Putamen (tissue), 1 donor: ENCODE results near the gene SLC1A5.
"Not testable (repeated sequence)": the region's sequence is repeated elsewhere in the genome, so short reads cannot be mapped to it uniquely, and the experiment has no call there.

Experiments used
- DNase-seq: peaks from one replicate; pipeline ENCODE4 v3.0.0-alpha.2; 2016; ENCODE audit warnings: low spot score

The SLC1A5 gene

DNA sequence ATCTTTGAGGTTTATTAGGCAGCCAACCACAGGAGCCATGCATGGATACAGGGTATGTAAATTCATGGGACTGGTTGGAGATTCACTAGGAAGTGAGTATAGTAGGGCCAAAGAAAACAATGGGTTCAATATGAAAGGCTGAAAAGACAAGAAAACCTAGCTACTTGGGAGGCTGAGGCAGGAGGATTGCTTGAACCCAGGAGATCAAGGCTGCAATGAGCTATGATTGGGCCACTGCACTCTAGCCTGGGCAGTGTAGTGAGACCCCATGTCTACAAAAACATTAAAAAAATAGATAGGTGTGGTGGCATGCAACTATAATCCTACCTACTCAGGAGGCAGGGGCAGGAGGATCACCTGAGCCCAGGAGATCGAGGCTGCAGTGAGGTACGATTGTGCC is 10.3 kb upstream of the SLC1A5 start:
- no peak for DNase-seq

DNA sequence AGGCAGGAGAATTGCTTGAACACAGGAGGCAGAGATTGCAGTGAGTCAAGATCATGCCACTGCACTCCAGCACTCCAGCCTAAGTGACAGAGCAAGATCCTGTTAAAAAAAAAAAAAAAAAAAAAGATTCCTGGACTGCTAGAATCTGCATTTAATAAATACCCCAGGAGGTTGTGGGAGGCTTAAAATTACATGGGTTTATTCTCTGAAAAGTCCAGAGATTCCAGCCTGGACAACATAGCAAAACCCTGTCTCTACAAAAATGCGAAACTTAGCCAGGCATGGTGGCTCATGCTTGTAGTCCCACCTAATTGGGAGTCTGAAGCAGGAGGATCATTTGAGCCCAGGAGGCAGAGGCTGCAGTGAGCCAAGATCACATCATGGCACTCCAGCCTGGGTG is 9.5 kb upstream of the SLC1A5 start:
- no peak for DNase-seq

DNA sequence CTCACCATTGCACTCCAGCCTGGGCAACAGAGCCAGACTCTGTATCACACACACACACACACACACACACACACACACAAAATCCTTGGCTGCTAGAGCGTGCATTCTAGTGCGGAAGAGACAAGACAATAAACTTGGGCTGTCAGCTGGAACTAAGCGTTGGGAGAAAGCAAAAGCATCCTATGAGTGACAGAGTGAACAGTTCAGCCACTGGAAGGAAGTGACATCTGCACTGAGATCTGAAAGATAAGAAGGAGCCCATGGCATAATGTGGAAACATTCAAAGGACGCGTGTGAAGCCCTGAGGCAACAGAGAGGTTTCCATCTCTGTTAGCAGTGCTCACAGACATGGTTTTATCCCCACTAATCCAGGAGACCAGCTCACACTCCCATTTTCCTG is 3.5 kb upstream of the SLC1A5 start:
- no peak for DNase-seq

DNA sequence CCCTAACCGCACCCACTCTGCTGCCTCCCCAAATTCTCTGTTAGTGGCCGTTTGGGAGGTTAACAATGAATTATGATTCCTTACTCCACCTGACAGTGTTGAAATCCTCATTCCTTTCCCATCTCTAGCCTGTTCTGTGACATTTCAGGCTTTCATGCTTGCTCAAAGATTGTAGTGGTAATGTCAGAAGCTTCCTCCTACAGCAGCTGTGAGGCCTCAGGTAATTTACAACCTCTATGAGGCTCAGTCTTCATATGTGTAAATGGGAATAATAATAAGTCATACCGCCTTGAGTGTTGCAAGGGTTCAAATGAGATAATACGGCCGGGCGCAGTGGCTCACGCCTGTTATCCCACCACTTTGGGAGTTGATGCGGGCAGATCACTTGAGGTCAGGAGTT is 977 bp upstream of the SLC1A5 start:
- DNase-seq, result no peak

DNA sequence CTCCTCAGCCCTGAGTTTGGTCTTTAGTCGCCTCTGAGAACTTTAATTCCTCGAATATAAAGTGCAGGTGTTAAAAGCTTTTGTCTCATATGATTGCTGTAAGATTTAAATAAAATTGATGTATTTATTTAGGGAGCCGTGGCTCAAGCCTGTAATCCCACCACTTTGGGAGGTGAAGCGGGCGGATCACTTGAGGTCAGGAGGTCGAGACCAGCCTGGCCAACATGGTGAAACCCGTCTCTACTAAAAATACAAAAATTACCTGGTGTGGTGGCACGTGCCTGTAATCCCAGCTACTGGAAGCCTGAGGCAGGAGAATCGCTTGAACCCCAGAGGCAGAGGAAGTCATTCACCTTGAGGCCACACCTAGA is 559 bp upstream of the SLC1A5 start:
- DNase-seq, result no peak

DNA sequence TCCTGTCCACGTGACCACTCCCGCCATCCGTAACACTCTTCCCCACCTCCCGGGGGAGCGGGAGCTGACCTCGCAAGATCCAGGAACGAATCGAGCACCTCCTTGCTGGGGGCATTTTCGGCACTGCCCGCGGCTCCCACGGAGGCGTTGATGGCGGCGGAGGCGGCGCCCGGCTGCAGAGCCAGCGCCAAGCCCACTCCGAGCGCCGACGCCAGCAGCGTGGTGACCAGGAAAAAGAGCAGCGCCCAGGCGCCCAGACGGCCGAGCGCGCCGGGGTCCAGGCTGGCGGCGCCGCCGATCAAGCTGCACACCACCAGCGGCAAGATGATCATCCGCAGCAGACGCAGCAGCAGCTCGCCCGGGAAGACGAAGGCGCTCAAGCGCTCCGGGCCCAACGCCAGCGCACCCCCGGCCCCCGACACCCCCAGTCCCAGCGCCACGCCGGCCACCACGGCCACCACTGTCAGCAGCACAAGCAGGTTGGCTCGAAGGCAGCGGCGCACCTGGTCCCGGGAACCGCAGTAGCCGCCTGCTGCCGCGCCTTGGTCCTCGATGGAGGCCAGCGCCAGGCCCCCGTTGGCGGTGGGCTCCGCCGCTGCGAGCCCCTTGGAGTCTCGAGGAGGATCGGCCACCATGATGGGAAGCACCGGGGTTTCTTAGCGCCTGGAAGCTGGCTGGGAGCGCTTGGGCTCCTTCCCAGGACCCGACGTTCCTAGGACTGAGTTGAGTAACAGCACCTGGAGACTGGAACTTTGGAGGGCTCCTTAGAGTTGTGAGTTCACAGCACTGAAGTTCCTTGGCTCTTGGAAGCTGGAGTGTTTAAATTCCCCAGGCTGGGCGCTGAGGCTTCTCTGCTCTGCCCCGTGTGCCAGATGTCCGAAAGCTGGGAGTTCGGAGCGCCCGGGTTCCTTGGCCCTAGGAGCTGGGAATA is 798 bp downstream of the SLC1A5 start:
- no peak for DNase-seq

DNA sequence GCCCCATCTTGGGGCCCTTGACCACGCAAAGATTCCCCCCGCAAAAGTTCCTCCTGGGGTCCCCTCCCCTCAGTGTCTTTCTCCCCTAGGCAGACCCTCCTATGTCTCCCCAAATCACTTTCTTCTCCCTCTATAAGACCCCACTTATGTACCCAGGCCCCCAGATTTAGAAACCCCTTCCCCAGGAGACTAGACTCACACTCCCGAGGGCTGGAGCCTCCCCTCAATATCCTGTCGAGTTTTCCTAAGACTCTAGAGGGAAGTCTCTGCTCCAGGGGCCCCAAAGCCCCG is 1.4 kb downstream of the SLC1A5 start:
- no peak for DNase-seq

DNA sequence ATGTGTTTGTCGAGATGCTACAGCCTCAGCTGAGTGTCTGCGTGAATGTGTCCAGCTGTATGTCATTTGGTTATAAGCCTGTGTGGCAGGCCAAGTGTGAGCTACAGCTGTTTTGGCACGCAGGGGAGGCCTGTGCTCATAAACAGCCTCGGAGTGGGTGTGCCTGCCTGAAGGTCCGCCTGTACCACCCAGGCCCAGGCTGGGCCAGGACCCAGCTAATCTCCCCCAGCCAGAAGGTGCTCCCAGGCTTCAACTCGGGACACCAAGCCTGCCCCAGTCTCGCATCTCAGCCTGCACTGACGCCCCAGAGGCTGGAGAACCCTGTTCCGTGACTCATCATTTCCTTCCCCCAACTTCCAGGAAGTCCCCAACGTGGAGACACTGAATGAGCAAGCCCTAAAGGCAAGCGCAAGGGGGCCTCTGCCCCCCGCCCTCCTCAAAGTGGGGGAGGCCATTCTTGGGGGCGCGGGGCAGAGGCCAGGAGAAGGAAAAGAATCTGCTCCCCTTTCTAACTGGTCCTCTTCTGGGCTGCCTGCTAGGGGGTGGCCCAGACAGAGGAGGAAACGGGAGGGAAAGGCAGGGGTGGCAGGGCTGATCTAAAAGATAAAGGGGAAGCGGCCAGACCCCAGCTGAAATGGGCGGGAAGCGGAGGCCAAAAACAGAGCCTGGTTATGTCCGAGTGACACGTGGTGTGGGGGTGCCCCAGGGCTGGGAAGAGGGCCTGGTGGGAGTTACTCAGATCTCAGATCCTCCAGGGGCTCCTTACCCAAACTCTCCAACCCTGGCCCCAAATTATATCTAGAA is 2.0 kb downstream of the SLC1A5 start:
- no peak for DNase-seq

DNA sequence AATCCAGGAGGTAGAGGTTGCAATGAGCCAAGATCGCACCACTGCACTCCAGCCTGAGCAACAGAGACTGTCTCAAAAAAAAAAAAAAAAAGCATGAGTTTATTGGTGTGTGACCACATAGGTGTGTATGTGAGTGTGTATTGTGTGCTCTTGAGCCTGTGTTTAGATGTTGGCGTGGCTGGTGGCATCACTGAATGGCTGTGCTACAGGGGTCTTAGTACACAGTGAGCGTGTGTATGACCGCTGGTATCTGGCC is 2.5 kb downstream of the SLC1A5 start:
- no peak for DNase-seq

DNA sequence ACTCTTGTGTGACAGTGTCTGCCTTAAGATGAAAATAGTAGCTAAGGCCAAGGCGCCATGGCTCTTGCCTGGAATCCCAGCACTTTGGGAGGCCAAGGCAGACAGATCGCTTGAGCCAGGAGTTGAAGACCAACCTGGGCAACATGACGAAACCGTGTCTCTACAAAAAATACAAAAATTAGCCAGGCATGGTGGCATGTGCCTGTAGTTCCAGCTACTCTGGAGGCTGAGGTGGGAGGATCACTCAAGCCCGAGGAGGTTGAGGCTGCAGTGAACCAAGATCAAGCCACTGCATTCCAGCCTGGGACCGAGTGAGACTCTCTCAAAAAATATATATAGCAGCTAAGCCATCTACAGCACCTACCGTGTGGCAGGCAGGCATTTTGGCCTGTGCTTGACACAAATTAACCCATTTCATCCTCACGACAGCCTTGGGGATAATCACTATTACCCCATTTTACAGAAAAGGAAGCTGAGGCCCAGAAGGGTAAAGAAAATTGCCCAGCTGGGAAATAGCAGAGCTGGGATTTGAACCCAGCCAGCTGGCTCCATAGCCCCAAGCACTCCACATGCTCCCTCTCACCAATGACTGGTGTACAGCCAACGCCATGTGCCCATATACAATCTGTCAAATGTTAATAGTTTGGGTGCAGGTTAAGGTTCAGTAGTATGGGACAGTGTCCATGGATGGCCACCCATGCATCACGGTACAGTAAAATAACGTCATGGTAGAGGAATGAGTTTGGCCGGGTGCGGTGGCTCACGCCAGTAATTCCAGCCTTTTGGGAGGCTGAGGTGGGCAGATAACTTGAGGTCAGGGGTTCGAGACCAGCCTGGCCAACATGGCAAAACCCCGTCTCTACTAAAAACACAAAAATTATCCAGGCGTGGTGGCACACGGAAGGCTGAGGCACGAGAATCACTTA is 3.1 kb downstream of the SLC1A5 start:
- no peak for DNase-seq

DNA sequence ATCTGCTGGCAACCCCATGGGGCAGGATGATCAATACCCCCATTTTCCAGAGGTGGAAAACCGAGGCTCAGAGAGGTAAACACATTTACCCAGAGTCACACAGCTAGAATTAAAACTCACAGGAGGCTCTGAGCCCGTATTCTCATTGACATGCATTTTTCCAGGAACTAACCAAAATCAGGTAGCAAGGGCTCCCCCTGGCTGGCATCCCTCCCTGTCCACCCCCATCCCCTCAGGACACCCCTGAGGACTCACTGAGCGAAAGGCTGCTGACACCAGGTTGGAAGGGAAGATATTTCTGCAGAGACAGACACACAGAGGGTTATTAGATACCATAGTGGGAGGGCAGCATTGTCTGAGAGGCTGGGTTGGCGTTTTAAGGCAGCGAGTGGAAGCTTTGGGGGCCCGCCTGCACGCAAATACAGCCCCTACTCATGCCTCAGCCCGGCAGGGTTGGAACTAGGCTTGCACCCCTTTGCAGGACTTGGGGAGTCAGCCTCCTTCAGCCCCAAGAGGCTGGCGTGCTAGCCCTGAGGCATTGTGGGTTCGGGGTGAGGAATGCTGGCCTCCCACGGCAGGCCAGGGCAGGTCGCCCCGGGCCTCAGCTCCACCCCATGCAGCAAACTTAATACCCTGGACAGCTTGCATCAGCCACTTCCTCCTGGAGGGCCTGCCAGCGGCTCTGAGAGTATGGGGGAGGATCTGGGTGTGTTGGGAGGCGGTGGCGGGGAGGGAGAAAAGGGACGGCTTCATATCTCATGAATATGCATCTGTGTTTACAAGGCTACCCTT is 3.9 kb downstream of the SLC1A5 start:
- DNase-seq, result no peak

DNA sequence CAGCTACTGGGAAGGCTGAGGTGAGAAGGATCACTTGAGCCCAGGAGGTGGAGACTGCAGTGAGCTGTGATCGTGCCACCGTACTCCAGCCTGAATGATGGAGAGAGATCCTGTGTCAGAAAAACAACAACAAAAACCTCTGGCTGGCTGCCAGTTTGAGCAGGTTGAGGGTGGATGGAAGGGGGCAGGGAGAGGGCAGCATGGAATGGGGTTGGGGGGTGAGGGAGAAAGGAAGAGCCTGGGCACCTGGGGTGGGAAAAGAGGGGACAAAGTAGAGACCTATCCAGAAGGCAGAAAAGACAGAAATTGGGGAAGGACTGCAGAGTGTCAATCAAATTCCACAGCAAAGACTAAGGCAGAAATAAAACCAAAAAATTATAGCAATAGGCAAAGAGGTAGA is 4.7 kb downstream of the SLC1A5 start:
- no peak for DNase-seq

DNA sequence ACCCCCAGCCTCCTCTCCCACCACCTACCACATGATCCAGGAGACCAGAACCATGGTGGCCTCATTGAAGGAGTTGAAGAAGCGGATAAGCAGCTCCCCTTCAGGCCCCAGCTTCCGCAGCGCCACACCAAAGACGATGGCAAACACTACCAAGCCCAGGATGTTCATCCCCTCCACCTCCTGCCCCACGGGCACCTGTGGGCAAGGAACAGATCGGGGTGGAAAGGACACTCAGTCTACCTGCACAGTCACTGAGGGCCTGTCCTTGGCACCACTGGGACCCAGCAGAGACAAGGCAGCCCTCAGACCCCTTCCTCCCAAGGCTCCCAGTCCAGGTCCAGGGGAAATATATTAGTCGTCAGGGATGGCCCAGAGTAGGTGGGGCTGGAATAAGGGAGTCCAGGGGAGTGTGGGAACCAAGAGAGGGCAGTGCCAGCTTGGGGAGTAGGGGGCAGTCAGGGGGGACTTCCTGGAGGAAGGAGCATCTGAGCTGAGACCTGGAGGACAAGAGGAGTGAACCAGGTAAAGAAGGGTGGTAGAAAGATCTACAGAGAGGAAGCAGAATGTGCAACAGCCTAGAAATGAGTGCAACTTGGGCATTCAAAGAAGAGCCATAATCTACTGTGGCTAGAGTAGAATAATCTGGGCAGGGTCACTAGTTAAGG is 5.9 kb downstream of the SLC1A5 start:
- DNase-seq, result no peak

DNA sequence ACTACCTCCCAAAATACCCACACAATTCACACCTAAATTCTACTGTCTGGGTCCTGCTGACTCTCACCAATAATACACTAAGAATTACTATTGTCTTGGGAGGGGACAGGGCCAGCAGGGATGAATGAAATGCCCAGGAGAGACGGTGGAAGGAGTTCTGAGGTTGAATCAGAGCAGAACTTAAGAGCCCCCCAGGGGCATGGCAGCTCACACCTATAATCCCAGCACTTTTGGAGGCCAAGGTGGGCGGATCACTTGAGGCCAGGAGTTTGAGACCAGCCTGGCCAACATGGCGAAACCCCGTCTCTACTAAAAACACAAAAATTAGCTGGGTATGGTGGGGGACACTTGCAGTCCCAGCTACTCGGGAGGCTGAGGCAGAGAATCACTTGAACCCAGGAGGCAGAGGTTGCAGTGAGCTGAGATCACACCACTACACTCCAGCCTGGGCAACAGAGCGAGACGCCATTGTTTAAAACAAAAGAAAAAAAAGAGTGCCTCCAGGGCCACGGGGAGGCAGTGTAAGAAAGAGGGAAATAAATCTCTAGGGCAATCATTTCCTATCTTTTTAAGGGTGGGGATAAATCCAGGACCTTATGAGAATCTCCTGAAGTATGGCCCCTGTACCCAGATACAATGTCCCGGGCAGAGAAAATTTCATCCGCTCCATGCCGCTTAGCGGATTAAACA is 10.3 kb downstream of the SLC1A5 start:
- DNase-seq, result not testable (repeated sequence)

DNA sequence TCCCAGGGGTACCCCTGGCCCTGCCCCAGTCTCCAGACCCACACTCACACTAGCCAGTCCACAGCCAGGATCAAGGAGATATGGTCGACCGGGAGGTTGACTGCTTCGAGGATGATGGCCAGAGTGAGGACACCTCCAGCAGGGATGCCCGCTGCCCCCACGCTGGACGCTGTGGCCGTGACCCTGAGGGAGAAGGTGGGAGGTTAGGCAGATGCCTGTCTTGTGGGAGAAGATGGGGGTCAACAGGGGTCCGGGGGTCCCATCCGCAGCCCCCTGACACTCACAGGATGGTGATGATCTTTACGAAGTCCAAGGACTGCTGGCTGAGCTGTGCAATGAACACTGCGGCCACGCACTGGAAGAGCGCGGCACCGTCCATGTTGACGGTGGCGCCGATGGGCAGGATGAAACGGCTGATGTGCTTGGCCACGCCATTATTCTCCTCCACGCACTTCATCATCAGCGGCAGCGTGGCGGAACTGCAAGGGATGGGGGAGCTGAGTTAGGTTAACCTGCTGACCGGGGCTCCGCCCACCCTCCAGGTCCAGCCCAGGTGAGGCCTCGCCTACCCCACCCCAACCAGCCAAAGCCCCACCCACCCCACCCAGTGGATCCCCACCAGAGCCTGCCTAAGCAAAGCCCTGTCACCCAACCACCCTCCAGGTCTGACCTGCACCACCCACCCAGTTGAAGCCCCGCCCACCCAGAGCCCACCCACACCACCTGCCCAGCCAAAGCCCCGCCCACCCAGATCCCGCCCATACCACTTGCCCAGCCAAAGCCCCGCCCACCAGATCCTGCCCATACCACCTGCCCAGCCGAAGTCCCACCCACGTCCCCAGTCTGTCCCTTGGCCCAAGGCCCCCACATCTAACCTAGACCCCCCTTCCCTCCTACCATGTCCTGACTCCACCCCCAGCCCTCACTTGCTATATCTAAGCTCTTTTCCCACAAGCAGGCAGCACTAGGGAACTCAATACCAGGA is 11.2 kb downstream of the SLC1A5 start:
- DNase-seq, result no peak

DNA sequence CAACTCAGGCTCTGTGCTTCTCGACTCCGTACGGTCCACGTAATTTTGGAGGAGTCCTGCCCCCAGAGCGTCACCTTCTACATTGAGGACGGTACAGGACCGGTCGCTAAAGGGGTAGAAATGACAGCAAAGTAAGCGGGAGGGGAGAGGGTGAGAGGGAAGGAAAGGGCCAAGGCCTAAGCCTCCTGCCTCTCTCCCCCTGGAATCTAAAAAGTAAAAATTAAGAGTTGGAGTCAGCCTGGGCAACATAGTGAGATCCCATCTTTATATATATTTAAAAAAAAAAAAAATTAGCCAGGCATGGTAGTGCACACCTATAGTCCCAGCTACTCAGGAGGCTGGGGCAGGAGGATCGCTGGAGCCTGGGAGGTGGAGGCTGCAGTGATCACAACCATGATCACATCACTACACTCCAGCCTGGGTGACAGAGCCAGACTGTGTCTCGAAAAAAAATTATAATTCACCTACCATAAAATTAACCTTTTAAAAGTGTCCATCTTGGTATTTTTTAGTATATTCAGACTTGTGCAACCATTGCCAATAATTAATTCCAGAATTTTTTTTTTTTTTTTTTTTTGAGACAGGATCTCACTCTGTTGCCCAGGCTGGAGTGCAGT is 12.6 kb downstream of the SLC1A5 start:
- DNase-seq, result no peak

DNA sequence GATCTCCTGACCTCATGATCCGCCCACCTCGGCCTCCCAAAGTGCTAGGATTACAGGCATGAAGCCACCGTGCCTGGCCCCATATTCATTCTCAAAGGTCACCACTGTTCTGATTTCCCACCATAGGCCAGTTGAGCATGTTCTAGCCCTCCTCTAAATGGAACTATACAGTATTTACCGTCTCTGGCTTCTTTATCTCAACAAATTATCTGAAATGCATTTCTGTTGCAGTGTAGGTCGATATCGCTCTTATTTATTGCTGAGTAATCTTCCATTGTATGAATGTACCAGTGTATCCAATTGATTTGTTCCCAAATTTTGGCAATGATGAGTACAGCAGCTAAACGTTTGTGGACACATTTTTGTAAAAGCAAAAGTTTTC is 15.4 kb downstream of the SLC1A5 start:
- DNase-seq, result no peak

DNA sequence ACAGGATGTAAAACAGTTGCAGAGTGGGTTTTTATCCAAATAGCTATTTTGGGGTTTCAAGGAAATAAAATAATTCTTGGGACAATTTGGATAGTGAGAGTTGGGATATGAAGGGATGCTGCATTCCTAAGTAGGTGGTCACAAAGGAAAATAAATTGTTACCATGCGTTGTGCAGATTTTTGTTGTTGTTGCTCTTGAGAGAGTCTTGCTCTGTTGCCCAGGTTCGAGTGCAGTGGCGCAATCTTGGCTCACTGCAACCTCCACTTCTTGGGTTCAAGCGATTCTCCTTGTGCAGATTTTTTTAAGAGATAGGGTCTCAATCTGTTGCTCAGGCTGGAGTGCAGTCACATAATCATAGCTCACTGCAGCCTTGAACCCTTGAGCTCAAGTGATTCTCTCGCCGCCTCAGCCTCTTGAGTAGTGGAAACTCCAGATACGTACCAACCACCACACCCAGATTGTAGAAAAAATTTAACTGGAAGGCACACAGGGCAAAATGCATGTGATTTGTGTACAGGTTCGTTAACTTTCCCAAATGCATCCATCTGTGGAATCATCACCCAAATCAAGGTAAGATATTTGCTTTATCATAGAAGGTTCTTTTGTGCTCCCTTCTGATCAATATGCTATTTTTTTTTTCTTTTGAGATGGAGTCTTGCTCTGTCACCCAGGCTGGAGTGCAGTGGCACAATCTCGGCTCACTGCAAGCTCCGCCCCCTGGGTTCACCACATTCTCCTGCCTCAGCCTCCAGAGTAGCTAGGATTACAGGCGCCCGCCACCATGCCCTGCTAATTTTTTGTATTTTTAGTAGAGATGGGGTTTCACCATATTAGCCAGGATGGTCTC is 16.0 kb downstream of the SLC1A5 start:
- no peak for DNase-seq
